Bronchial epithelial cell (primary cell): ENCODE data around the gene FAM236C. TPM values are rescaled to one million over a fixed set of nuclear protein-coding genes. Genes with fewer than 3 reads are reported as not detected.

Experiments used
- total RNA-seq: library from RNA; depleted of rRNA; stranded (reverse); fragments of >200 nt; gene quantifications from 2 replicates; pipeline ENCODE4 v1.2.1, GENCODE V29; 2014

Gene FAM236C
- total RNA-seq, 1 donor from 2014 or later, result not detected

Other genes starting within 250 kb of the FAM236C start
- 13.4 and 15.5 TPM in 2 replicates for gene PHKA1, start 198.3 kb upstream of the FAM236C start, total RNA-seq
- not detected in 2 replicates for gene DMRTC1B, start 135.7 kb upstream of the FAM236C start, total RNA-seq
- gene FAM236B, start 130.0 kb upstream of the FAM236C start, total RNA-seq, result not detected in 2 replicates
- not detected in 2 replicates for gene FAM236D, start 104.4 kb upstream of the FAM236C start, total RNA-seq
- not detected in 2 replicates for gene FAM236A, start 25.6 kb downstream of the FAM236C start, total RNA-seq
- not detected in 2 replicates for gene DMRTC1, start 31.2 kb downstream of the FAM236C start, total RNA-seq
- not detected in 2 replicates for gene PABPC1L2B, start 90.3 kb downstream of the FAM236C start, total RNA-seq
- not detected in 2 replicates for gene PABPC1L2A, start 166.9 kb downstream of the FAM236C start, total RNA-seq